Loucy (cell line): ENCODE data around the gene BRCA1.
"Not testable (repeated sequence)": the region's sequence is repeated elsewhere in the genome, so short reads cannot be mapped to it uniquely, and the experiment has no call there.

Experiments used
- H2AFZ ChIP-seq: fragments of 200-600 bp; sonication (generic); 2 replicates; pipeline ENCODE4 v1.6.0; 2016; ENCODE audit warnings: antibody characterized with exemption, mild to moderate bottlenecking, low read length, moderate library complexity
- H3F3A ChIP-seq: fragments of 200-600 bp; 2 replicates; pipeline ENCODE4 v1.6.0; 2016; ENCODE audit warnings: antibody characterized with exemption, low read depth, mild to moderate bottlenecking
- H3K27me3 ChIP-seq: fragments of 200-600 bp; sonication (generic); 2 replicates; pipeline ENCODE4 v1.6.1; 2014; ENCODE audit warnings: low read length, mild to moderate bottlenecking; ENCODE audit not compliant: insufficient read depth, poor library complexity, severe bottlenecking
- H3K36me3 ChIP-seq: fragments of 200-600 bp; sonication (generic); 2 replicates; pipeline ENCODE4 v1.6.1; 2016; ENCODE audit warnings: low read length; ENCODE audit not compliant: insufficient read depth
- H3K4me1 ChIP-seq: fragments of 200-600 bp; sonication (generic); 2 replicates; pipeline ENCODE4 v1.5.1; 2014; ENCODE audit warnings: low read length, mild to moderate bottlenecking; ENCODE audit not compliant: insufficient read depth, poor library complexity, severe bottlenecking
- H3K4me2 ChIP-seq: fragments of 200-600 bp; sonication (generic); 2 replicates; pipeline ENCODE4 v1.6.0; 2014; ENCODE audit warnings: antibody characterized with exemption, low read length, low read depth, mild to moderate bottlenecking; ENCODE audit not compliant: poor library complexity, severe bottlenecking
- H3K4me3 ChIP-seq: fragments of 200-600 bp; sonication (generic); 2 replicates; pipeline ENCODE4 v1.5.1; 2014; ENCODE audit warnings: low read length, mild to moderate bottlenecking, mixed read lengths; ENCODE audit not compliant: poor library complexity, severe bottlenecking
- H3K79me2 ChIP-seq: fragments of 200-600 bp; sonication (generic); 2 replicates; pipeline ENCODE4 v1.6.1; 2014; ENCODE audit warnings: low read length; ENCODE audit not compliant: insufficient read depth
- H3K9ac ChIP-seq: fragments of 200-600 bp; sonication (generic); 2 replicates; pipeline ENCODE4 v1.6.0; 2014; ENCODE audit warnings: mild to moderate bottlenecking, low read depth, low read length, moderate library complexity; ENCODE audit not compliant: poor library complexity, severe bottlenecking
- H3K9me2 ChIP-seq: fragments of 200-600 bp; sonication (generic); replicated peaks from 2 replicates; pipeline ENCODE4 v1.6.1; 2016; ENCODE audit warnings: low read depth, low read length, mixed read lengths
- H3K9me3 ChIP-seq: fragments of 200-600 bp; sonication (generic); 2 replicates; pipeline ENCODE4 v1.6.1; 2014; ENCODE audit warnings: mild to moderate bottlenecking, antibody characterized with exemption, low read length, low read depth; ENCODE audit not compliant: insufficient read depth
- H4K20me1 ChIP-seq: fragments of 200-600 bp; sonication (generic); 2 replicates; pipeline ENCODE4 v1.6.0; 2014; ENCODE audit warnings: antibody characterized with exemption, low read length, mild to moderate bottlenecking; ENCODE audit not compliant: insufficient read depth, poor library complexity, severe bottlenecking
- CTCF ChIP-seq: fragments of 200-600 bp; sonication (generic); conservative IDR thresholded peaks from 2 replicates; pipeline ENCODE4 v1.5.1; 2014; ENCODE audit warnings: mild to moderate bottlenecking, antibody characterized with exemption, low read length
- EZH2phosphoT487 ChIP-seq: fragments of 200-600 bp; IDR thresholded peaks from 2 replicates; pipeline ENCODE4 v1.6.1; 2018; ENCODE audit warnings: antibody characterized with exemption, mild to moderate bottlenecking, moderate library complexity, borderline replicate concordance

BRCA1 gene

DNA sequence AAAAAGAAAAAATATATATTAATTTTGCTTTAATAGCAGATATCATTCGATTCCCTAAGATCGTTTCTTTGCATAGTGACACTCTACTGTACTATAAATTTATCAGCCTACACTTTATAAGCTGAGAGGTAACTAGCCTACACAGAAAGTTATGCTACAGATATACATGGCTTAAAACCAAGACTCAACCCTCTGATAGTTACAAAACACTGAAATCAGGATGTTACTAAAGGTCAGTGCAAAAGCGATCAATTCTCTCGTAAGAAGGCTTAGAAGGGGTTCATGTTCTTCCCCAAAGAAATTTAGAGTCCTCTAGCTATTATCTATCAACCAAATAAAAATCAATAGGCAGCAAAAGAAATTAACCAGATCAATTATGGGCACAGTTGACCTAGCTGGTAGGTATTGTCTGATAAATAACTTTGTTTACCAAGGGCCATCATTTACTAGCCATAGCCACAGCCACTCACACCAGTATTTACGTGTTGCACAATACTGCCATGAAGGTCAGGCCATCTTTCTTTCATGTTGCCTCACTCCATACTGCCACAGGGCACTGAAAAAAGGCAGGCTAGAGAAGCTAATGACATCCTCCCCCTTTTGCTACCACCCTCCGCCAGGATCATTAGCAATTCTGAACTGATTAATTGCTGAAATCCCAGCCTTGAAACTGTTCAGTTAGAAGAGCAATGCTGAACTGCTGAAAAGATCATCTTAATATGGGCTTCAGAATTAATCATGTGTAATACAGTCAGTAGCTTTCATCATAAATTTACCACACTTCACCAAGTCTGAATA, 56.4 kb downstream of the BRCA1 start:
- H3K4me1 ChIP-seq = no peaks in the 10 kb centered on the region
- no peak overlapping the region for H3K4me3 ChIP-seq
- H4K20me1 ChIP-seq = no peaks in the 10 kb centered on the region
- no peaks in the 10 kb centered on the region for H3K9me3 ChIP-seq
- no peak overlapping the region for H3K9ac ChIP-seq
- H3K4me2 ChIP-seq = no peak overlapping the region
- H3K27me3 ChIP-seq = no peaks in the 10 kb centered on the region
- no peaks in the 10 kb centered on the region for H3K79me2 ChIP-seq
- H3K36me3 ChIP-seq = peaks cover 38% of the 10 kb centered on the region; the same call in 1 of the 2 replicates
- no peak for TF ChIP-seq CTCF
- no peak for TF ChIP-seq EZH2phosphoT487
- no peaks in the 10 kb centered on the region for H3F3A ChIP-seq
- no peak overlapping the region for H2AFZ ChIP-seq
- H3K9me2 ChIP-seq = no peaks in the 10 kb centered on the region

DNA sequence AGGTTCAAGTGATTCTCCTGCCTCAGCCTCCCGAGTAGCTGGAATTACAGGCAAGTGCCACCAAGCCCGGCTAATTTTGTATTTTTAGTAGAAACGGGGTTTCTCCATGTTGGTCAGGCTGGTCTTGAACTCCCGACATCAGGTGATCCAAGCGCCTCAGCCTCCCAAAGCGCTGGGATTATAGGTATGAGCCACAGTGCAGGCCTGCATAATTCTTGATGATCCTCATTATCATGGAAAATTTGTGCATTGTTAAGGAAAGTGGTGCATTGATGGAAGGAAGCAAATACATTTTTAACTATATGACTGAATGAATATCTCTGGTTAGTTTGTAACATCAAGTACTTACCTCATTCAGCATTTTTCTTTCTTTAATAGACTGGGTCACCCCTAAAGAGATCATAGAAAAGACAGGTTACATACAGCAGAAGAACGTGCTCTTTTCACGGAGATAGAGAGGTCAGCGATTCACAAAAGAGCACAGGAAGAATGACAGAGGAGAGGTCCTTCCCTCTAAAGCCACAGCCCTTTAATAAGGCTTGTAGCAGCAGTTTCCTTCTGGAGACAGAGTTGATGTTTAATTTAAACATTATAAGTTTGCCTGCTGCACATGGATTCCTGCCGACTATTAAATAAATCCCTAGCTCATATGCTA, 62.1 kb downstream of the BRCA1 start:
- Histone ChIP-seq H3K36me3 (peaks cover 26% of the 10 kb centered on the region; the same call in 1 of the 2 replicates), H4K20me1 (no peaks in the 10 kb centered on the region), H3K9me2 (no peaks in the 10 kb centered on the region), H3K9ac (no peak overlapping the region), H2AFZ (no peak overlapping the region), H3K4me1 (no peaks in the 10 kb centered on the region), H3K4me2 (no peak overlapping the region), H3K27me3 (no peaks in the 10 kb centered on the region), H3F3A (no peaks in the 10 kb centered on the region), H3K4me3 (no peak overlapping the region), H3K9me3 (no peaks in the 10 kb centered on the region), H3K79me2 (no peaks in the 10 kb centered on the region)
- TF ChIP-seq EZH2phosphoT487 = no peak
- no peak for TF ChIP-seq CTCF

DNA sequence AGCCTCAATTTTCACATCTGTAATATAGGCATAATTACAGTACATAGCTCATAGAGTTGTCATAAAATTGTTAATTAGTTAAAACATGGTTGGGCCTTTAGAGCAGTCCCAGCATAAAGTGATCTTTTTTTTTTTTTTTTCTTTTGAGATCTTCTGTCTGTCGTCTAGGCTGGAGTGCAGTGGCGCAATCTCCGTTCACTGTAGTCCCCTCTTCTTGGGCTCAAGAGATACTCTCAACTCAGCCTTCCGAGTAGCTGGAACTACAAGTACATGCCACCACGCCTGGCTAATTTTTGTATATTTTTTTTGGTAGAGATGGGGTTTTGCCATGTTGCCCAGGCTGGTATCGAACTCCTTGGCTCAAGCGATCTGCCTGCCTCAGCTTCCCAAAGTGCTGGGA, 69.1 kb downstream of the BRCA1 start:
- Histone ChIP-seq H3F3A (no peaks in the 10 kb centered on the region), H3K9me2 (no peaks in the 10 kb centered on the region), H3K36me3 (peaks cover 32% of the 10 kb centered on the region; the same call in 1 of the 2 replicates)

GRCh38 chr17:43053008-43053407, 72.2 kb downstream of the BRCA1 start:
- H3K4me2 ChIP-seq, H3K9ac ChIP-seq, H2AFZ ChIP-seq, H3K79me2 ChIP-seq, H3K9me3 ChIP-seq, H3F3A ChIP-seq, H3K4me3 ChIP-seq, H3K4me1 ChIP-seq, H3K27me3 ChIP-seq, H3K9me2 ChIP-seq, H4K20me1 ChIP-seq: not testable (repeated sequence)
- H3K36me3 ChIP-seq = peaks cover 54% of the 10 kb centered on the region

More for the DNA sequence above, 69.1 kb downstream of the BRCA1 start:
- H3K79me2 ChIP-seq = no peaks in the 10 kb centered on the region
- no peaks in the 10 kb centered on the region for H3K9me3 ChIP-seq
- H3K4me3 ChIP-seq = no peak overlapping the region
- no peaks in the 10 kb centered on the region for H3K4me1 ChIP-seq
- no peak for TF ChIP-seq CTCF
- no peak for TF ChIP-seq EZH2phosphoT487
- no peak overlapping the region for H3K9ac ChIP-seq
- H2AFZ ChIP-seq = no peak overlapping the region
- no peaks in the 10 kb centered on the region for H4K20me1 ChIP-seq
- H3K4me2 ChIP-seq = no peak overlapping the region
- no peaks in the 10 kb centered on the region for H3K27me3 ChIP-seq
